HEK293 (cell line): ENCODE measurements around the gene PATE3.

Experiments
- ATF2 ChIP-seq: fragments of 450-650 bp; formaldehyde crosslinking; IDR thresholded peaks from 2 replicates; pipeline ENCODE4 v1.5.1; 2016; ENCODE audit warnings: missing biosample characterization, missing genetic modification characterization, low read depth
- CTCF ChIP-seq: fragments of 450-650 bp; formaldehyde crosslinking; IDR thresholded peaks from 2 replicates; pipeline ENCODE4 v1.5.1; 2016; ENCODE audit warnings: missing biosample characterization, missing genetic modification characterization
- PRDM1 ChIP-seq: fragments of 450-650 bp; formaldehyde crosslinking; IDR thresholded peaks from 2 replicates; pipeline ENCODE4; 2016; ENCODE audit warnings: missing biosample characterization, missing genetic modification characterization
- SP2 ChIP-seq: fragments of 450-650 bp; formaldehyde crosslinking; IDR thresholded peaks from 2 replicates; pipeline ENCODE4 v1.5.1; 2016; ENCODE audit warnings: missing biosample characterization, missing genetic modification characterization
- YY1 ChIP-seq: fragments of 450-650 bp; formaldehyde crosslinking; IDR thresholded peaks from 2 replicates; pipeline ENCODE4 v1.5.1; 2018; ENCODE audit warnings: missing biosample characterization, missing genetic modification characterization
- ZNF146 ChIP-seq: fragments of 450-650 bp; formaldehyde crosslinking; IDR thresholded peaks from 2 replicates; pipeline ENCODE4 v1.5.1; 2016; ENCODE audit warnings: missing biosample characterization, missing genetic modification characterization
- ZNF23 ChIP-seq: fragments of 450-650 bp; formaldehyde crosslinking; IDR thresholded peaks from 2 replicates; pipeline ENCODE4 v1.5.1; 2016; ENCODE audit warnings: missing biosample characterization, missing genetic modification characterization, borderline replicate concordance
- ZNF274 ChIP-seq, 2 experiments: fragments of 200-500 bp in 1 of 2; fragments of 450-650 bp in 1 of 2; sonication (Bioruptor generic) in 1 of 2; formaldehyde crosslinking in 1 of 2; IDR thresholded peaks; 2 replicates each; pipeline versions ENCODE4 v1.5.1 to v1.6.1; 2014 to 2016; ENCODE audit warnings: borderline replicate concordance in 1 of 2, inconsistent platforms in 1 of 2, low read length in 1 of 2, missing biosample characterization in 1 of 2, missing genetic modification characterization in 1 of 2
- ZNF324 ChIP-seq: fragments of 450-650 bp; formaldehyde crosslinking; IDR thresholded peaks from 2 replicates; pipeline ENCODE4 v1.5.1; 2016; ENCODE audit warnings: missing biosample characterization, missing genetic modification characterization
- ZNF529 ChIP-seq: fragments of 450-650 bp; formaldehyde crosslinking; IDR thresholded peaks from 2 replicates; pipeline ENCODE4 v1.5.1; 2017; ENCODE audit warnings: missing genetic modification characterization, missing biosample characterization; ENCODE audit not compliant: insufficient replicate concordance
- ZNF670 ChIP-seq: fragments of 450-650 bp; formaldehyde crosslinking; IDR thresholded peaks from 2 replicates; pipeline ENCODE4 v1.5.1; 2016; ENCODE audit warnings: missing biosample characterization, missing genetic modification characterization, low read depth
- ZNF701 ChIP-seq: fragments of 450-650 bp; formaldehyde crosslinking; IDR thresholded peaks from 2 replicates; pipeline ENCODE4 v1.5.1; 2016; ENCODE audit warnings: missing biosample characterization, missing genetic modification characterization
- ZSCAN16 ChIP-seq: fragments of 450-650 bp; formaldehyde crosslinking; IDR thresholded peaks from 2 replicates; pipeline ENCODE4 v1.5.1; 2016; ENCODE audit warnings: missing biosample characterization, missing genetic modification characterization

- TF ChIP-seq ZNF274 (IDR thresholded peaks at IDR 0.05; ENCODE audit: low read length) (no peak), ZNF274 (tag by site-specific recombination; IDR thresholded peaks at IDR 0.05; ENCODE audit: borderline replicate concordance) (no peak), CTCF (no peak), ATF2 (tag by site-specific recombination) (no peak), PRDM1 (no peak), ZNF146 (no peak), ZNF670 (tag by site-specific recombination) (no peak), ZNF324 (no peak), ZNF23 (tag by site-specific recombination) (no peak), ZNF529 (tag by site-specific recombination) (no peak), YY1 (tag by site-specific recombination) (no peak), SP2 (no peak), ZSCAN16 (no peak), ZNF701 (tag by site-specific recombination) (no peak)
These were observed 41.9 kb upstream of the PATE3 start, which contains the start of gene PATE1 for GRCh38 chr11:125745979-125746378.
